DND-41 (cell line): ENCODE results near the gene HBP1.

ENCODE experiments used
- CTCF ChIP-seq: IDR thresholded peaks from 2 replicates; pipeline ENCODE4 v1.5.1; 2012; ENCODE audit warnings: borderline replicate concordance, low read length, moderate library complexity, mild to moderate bottlenecking; ENCODE audit not compliant: poor library complexity, severe bottlenecking; ENCODE audit errors: extremely low read depth
- EZH2 ChIP-seq: IDR thresholded peaks from 3 replicates; pipeline ENCODE4 v1.6.1; 2012; ENCODE audit warnings: borderline replicate concordance, low read depth, mild to moderate bottlenecking, moderate library complexity, low read length, inconsistent platforms; ENCODE audit not compliant: severe bottlenecking

- TF ChIP-seq CTCF (no peak), EZH2 (no peak)
Observed at GRCh38 chr7:107237451-107237850, 68.6 kb downstream of the HBP1 start.
